NCI-H2107 treated with DMSO at 0.1 percent for 48 hours (cell line): ENCODE data around the gene SUMO3.

ENCODE experiments used
- DNase-seq: peaks from one replicate; lab custom pipeline; 2025; ENCODE audit not compliant: unreplicated experiment; lab: John Stamatoyannopoulos, UW

The SUMO3 gene

GRCh38 chr21:44762221-44763049 lies 55.4 kb downstream of the SUMO3 start:
- no peak for DNase-seq

DNA sequence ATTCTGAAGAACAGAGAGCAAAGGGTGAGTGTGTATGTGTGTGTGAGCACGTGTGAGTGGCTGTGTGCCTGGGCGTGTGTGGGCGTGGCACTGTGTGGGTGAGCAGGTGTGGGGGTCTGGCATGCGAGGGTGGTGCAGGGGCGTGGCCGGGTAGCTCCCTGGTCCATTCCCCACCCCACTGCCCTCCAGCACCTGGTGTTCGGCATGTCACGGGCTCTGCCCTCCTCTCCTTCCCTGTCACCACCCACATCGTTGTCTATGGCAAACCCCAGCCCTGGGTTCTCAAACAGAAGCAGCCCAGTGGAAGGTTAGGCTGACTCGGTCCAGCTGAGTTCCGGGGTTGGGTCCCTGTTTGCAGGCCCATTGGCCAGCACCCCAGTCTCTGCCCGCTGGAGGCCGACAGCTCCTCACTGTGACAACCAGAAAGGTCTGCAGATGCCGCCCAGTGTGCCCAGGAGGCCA lies 56.1 kb downstream of the SUMO3 start:
- DNase-seq: no peak

GRCh38 chr21:44761011-44761729 lies 56.7 kb downstream of the SUMO3 start:
- DNase-seq: no peak

GRCh38 chr21:44760376-44760775 lies 57.5 kb downstream of the SUMO3 start:
- no peak for DNase-seq

DNA sequence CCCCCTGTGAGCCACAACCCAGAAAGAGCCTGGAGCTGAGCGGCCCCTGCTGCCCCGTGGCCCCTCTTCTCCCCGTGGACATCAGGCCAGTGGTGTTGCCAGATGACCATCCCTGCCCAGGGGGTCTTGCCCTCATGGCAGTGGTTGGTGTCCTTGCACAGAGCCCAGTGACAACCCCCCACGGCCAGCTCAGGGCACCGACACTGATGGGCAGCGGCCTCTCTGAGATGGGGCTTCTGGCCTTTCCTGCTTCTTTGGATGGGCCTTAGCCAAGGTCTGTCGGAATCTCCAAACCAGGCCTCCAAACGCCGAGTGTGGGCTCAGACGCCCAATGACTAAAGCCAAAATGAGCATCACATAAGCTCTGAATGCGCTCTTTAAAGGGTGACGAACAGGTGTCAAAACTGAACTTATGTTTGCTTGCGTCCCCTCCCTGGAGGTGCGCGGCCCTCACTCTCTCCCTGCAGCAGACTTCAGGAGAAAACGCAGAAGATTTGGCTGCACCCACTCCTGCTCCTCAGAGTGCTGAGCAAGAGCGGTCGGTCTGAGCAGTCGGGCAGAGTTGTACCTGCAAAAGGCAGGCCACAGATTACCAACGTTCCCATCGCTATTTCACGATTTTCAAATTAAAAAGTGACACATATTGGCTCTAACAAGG lies 58.1 kb downstream of the SUMO3 start:
- no peak for DNase-seq

- no peak for DNase-seq
Measured at GRCh38 chr21:44758781-44759627, 58.9 kb downstream of the SUMO3 start.

DNA sequence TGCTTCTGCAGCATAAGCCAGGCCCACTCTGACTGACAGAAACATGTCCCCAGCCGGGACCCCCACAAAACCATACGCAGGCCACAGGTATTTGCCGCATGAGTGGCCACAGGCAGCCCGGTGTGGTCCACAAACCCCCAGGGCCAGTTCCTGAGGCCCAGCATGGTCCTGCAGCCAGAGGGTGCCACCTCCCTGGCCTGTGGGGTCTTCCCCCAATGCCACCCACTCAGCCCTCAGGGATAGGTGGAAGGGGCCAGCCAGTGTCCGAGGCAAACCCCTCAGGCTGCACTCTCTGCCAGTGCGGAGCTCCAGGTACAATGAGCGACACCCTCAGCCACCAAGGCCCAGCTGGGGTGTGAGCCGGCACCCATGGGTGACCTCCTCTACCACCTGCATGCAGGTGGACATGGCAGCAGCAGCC lies 59.7 kb downstream of the SUMO3 start:
- DNase-seq: no peak

DNA sequence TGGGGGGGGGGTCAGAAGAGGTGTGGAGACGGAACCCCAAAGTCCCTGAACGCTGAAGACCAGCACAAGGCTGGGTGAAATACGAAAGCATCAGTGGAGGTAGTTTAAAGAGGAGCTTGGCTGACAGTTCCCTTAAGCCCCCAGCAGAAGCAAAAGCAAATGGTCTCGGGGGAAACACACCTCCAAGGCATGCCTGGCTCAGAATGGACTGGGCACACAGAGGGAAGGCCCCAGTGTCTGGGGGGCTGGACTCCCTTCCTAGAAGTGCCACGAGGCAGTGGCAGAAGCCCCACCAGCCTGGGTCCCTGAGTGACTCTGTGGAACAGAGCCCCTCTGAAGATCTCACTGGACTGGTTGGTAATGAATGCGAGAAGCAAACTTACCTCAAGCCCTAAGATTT lies 60.1 kb downstream of the SUMO3 start:
- DNase-seq: no peak

GRCh38 chr21:44756423-44757185 lies 61.3 kb downstream of the SUMO3 start:
- DNase-seq: no peak
